T-cell (primary cell): Measurements from ENCODE around the gene YIF1B. TPM values are rescaled to one million over a fixed set of nuclear protein-coding genes. Genes with fewer than 3 reads are reported as not detected.

ENCODE experiments used
- ATAC-seq, 4 experiments: fragments of 200-7000 bp in 3 of 4; fragments of 150-1000 bp in 1 of 4; cut with Tn5 transposase; replicated peaks in 1 of 4; 1 replicate in 3 of 4; 2 replicates in 1 of 4; pipeline ENCODE4 v1.10.0; 2021; ENCODE audit warnings: moderate library complexity in 3 of 4, mild to moderate bottlenecking in 2 of 4, moderate number of reproducible peaks in 1 of 4
- CTCF ChIA-PET, 2 donors: fragments of 300-600 bp; sonication (Branson Sonifier 250); formaldehyde crosslinking; loops; one replicate each; lab custom pipeline; 2022; ENCODE audit warnings: antibody characterized with exemption in 2 of 2; lab: Charles Lee
- POLR2A ChIA-PET, 2 donors: fragments of 300-600 bp; sonication (Branson Sonifier 250); formaldehyde crosslinking; loops; one replicate each; lab custom pipeline; 2022; ENCODE audit warnings: antibody characterized with exemption in 2 of 2; lab: Charles Lee
- DNase-seq, 35 experiments: peaks; one replicate each; pipeline versions ENCODE4 v3.0.0 to v3.0.0-alpha.2; 2013 to 2023
- H3K27ac ChIP-seq: one replicate; pipeline ENCODE4 v1.5.1; 2013; ENCODE audit warnings: low read length
- H3K27me3 ChIP-seq, 2 experiments: replicated peaks in 1 of 2; 1 replicate in 1 of 2; 2 replicates in 1 of 2; pipeline versions ENCODE4 v1.6.1 to v1.7.0; 2013; ENCODE audit warnings: low read length in 1 of 2, mixed read lengths in 1 of 2; ENCODE audit not compliant: control insufficient read depth in 2 of 2, insufficient read depth in 2 of 2; ENCODE audit errors: extremely low read depth in 1 of 2
- H3K36me3 ChIP-seq, 2 donors: 1 replicate in 1 of 2; 2 replicates in 1 of 2; pipeline versions ENCODE4 v1.6.1 to v1.7.0; 2013; ENCODE audit warnings: low read length in 1 of 2; ENCODE audit not compliant: control insufficient read depth in 2 of 2, insufficient read depth in 1 of 2; ENCODE audit errors: extremely low read depth in 1 of 2
- H3K4me1 ChIP-seq, 2 experiments: 1 replicate in 1 of 2; 2 replicates in 1 of 2; pipeline versions ENCODE4 v1.6.1 to v1.7.0; 2013; ENCODE audit warnings: low read length in 2 of 2, mixed read lengths in 1 of 2; ENCODE audit not compliant: insufficient read depth in 2 of 2, control insufficient read depth in 1 of 2; ENCODE audit errors: extremely low read depth in 1 of 2
- H3K4me3 ChIP-seq, 2 donors: 1 replicate in 1 of 2; 2 replicates in 1 of 2; pipeline versions ENCODE4 v1.5.1 to v1.7.0; 2013; ENCODE audit warnings: mild to moderate bottlenecking in 2 of 2, low read length in 1 of 2, moderate library complexity in 1 of 2; ENCODE audit not compliant: control insufficient read depth in 1 of 2; ENCODE audit errors: extremely low read depth in 1 of 2
- H3K9me3 ChIP-seq: 2 replicates; pipeline ENCODE4 v1.7.0; 2013
- H3K27ac Mint-ChIP-seq, 2 donors: one replicate each; pipeline ENCODE4 v1.8.0; 2020 to 2021; ENCODE audit warnings: mild to moderate bottlenecking in 2 of 2, mixed read lengths in 2 of 2
- H3K27me3 Mint-ChIP-seq, 2 donors: one replicate each; pipeline ENCODE4 v1.8.0; 2021 to 2022; ENCODE audit warnings: mixed read lengths in 2 of 2
- H3K36me3 Mint-ChIP-seq: one replicate; pipeline ENCODE4 v1.8.0; 2021; ENCODE audit warnings: mixed read lengths
- H3K4me1 Mint-ChIP-seq, 3 donors: one replicate each; pipeline ENCODE4 v1.8.0; 2020 to 2022; ENCODE audit warnings: mixed read lengths in 3 of 3, mild to moderate bottlenecking in 1 of 3
- H3K4me3 Mint-ChIP-seq, 3 donors: one replicate each; pipeline ENCODE4 v1.8.0; 2020 to 2022; ENCODE audit warnings: mild to moderate bottlenecking in 3 of 3, mixed read lengths in 3 of 3, moderate library complexity in 3 of 3
- H3K9me3 Mint-ChIP-seq, 3 donors: one replicate each; pipeline ENCODE4 v1.8.0; 2020 to 2022; ENCODE audit warnings: mixed read lengths in 3 of 3
- WGBS: methylation state at CpG from one replicate; pipeline ENCODE4 v1.1.5; 2013; ENCODE audit warnings: missing lambda C conversion rate; ENCODE audit not compliant: insufficient coverage; 5-methylcytosine and 5-hydroxymethylcytosine counted together
- total RNA-seq, 35 experiments: library from RNA in 6 of 35; stranded (reverse) in 6 of 35; fragments of 120-200 nt in 1 of 35; gene quantifications; one replicate each; pipeline versions ENCODE4 v1.2.1 to v1.2.4 and lab custom pipeline; 2013 to 2026

The YIF1B gene
- total RNA-seq, 5 donors from 2014 or later (not counting 1 experiment from before 2014, with no cell fraction given) = 28.1 to 39.1 (median 34.1) TPM

GRCh38 chr19:38307597-38307996 lies 8.2 kb downstream of the YIF1B start:
- peaks cover 0 to 7% of the 10 kb centered on the region in 2 experiments for H3K4me1 ChIP-seq
- no peak overlapping the region for H3K4me3 Mint-ChIP-seq
- no peaks in the 10 kb centered on the region for H3K9me3 ChIP-seq
- CTCF ChIA-PET = no interaction called here
- no peak overlapping the region for H3K4me3 ChIP-seq
- no peaks in the 10 kb centered on the region for H3K27me3 Mint-ChIP-seq
- peaks cover 3 to 6% (median 3%) of the 10 kb centered on the region in 3 donors for H3K4me1 Mint-ChIP-seq
- H3K9me3 Mint-ChIP-seq = no peaks in the 10 kb centered on the region
- H3K36me3 ChIP-seq = peaks cover 17 to 20% of the 10 kb centered on the region in 2 donors
- POLR2A ChIA-PET = no interaction called here
- ATAC-seq = no peak
- H3K36me3 Mint-ChIP-seq = peaks cover 23% of the 10 kb centered on the region
- H3K27ac ChIP-seq = no peak overlapping the region
- no peaks in the 10 kb centered on the region for H3K27me3 ChIP-seq
- H3K27ac Mint-ChIP-seq = no peak overlapping the region
- 100% methylated on average over 6 of the region's 8 CpGs for WGBS
- DNase-seq = no peak

GRCh38 chr19:38307076-38307475 lies 8.7 kb downstream of the YIF1B start:
- Histone ChIP-seq H3K36me3 (peaks cover 17 to 20% of the 10 kb centered on the region in 2 donors), H3K27me3 (no peaks in the 10 kb centered on the region), H3K4me3 (no peak overlapping the region), H3K27ac (no peak overlapping the region), H3K4me1 (peaks cover 0 to 7% of the 10 kb centered on the region in 2 experiments), H3K9me3 (no peaks in the 10 kb centered on the region)
- POLR2A ChIA-PET = no interaction called here
- ATAC-seq (no peak), DNase-seq (no peak)
- Mint-ChIP-seq H3K9me3 (no peaks in the 10 kb centered on the region), H3K4me1 (peaks cover 0 to 6% (median 2%) of the 10 kb centered on the region in 3 donors), H3K4me3 (no peak overlapping the region), H3K27ac (no peak overlapping the region), H3K36me3 (peaks cover 23% of the 10 kb centered on the region), H3K27me3 (no peaks in the 10 kb centered on the region)
- WGBS = 92% methylated on average over 2 of the region's 4 CpGs
- CTCF ChIA-PET = no interaction called here

- peaks cover 0 to 7% of the 10 kb centered on the region in 2 experiments for H3K4me1 ChIP-seq
- no peak overlapping the region for H3K27ac ChIP-seq
- ChIA-PET POLR2A (no interaction called here), CTCF (no interaction called here)
- no peaks in the 10 kb centered on the region for H3K9me3 ChIP-seq
- no peak for ATAC-seq
- no peaks in the 10 kb centered on the region for H3K27me3 Mint-ChIP-seq
- no peak overlapping the region for H3K27ac Mint-ChIP-seq
- no peaks in the 10 kb centered on the region for H3K9me3 Mint-ChIP-seq
- 91% methylated on average over 1 of the region's 3 CpGs for WGBS
- H3K27me3 ChIP-seq = no peaks in the 10 kb centered on the region
- DNase-seq = no peak
- no peak overlapping the region for H3K4me3 ChIP-seq
- no peak overlapping the region for H3K4me3 Mint-ChIP-seq
- peaks cover 17 to 20% of the 10 kb centered on the region in 2 donors for H3K36me3 ChIP-seq
- peaks cover 0 to 6% (median 2%) of the 10 kb centered on the region in 3 donors for H3K4me1 Mint-ChIP-seq
- peaks cover 23% of the 10 kb centered on the region for H3K36me3 Mint-ChIP-seq
These were observed 9.5 kb downstream of the YIF1B start for GRCh38 chr19:38306236-38306635.

- Histone ChIP-seq H3K27me3 (no peaks in the 10 kb centered on the region), H3K4me3 (no peak overlapping the region), H3K36me3 (peaks cover 16 to 17% of the 10 kb centered on the region in 2 donors), H3K27ac (no peak overlapping the region), H3K4me1 (peaks cover 0 to 7% of the 10 kb centered on the region in 2 experiments), H3K9me3 (no peaks in the 10 kb centered on the region)
- no peak overlapping the region for H3K27ac Mint-ChIP-seq
- POLR2A ChIA-PET = no interaction called here
- H3K27me3 Mint-ChIP-seq = no peaks in the 10 kb centered on the region
- peaks cover 15% of the 10 kb centered on the region for H3K36me3 Mint-ChIP-seq
- no peaks in the 10 kb centered on the region for H3K4me1 Mint-ChIP-seq
- DNase-seq (no peak), ATAC-seq (no peak)
- CTCF ChIA-PET = no interaction called here
- 94% methylated on average over 28 of the region's 29 CpGs for WGBS
- H3K4me3 Mint-ChIP-seq = no peak overlapping the region
- no peaks in the 10 kb centered on the region for H3K9me3 Mint-ChIP-seq
These were observed 10.8 kb downstream of the YIF1B start for GRCh38 chr19:38304866-38305429.

GRCh38 chr19:38304352-38304865 lies 11.3 kb downstream of the YIF1B start:
- no peak overlapping the region for H3K4me3 ChIP-seq
- peaks cover 15% of the 10 kb centered on the region for H3K36me3 Mint-ChIP-seq
- no peak overlapping the region for H3K27ac Mint-ChIP-seq
- H3K27ac ChIP-seq = no peak overlapping the region
- no peaks in the 10 kb centered on the region for H3K27me3 ChIP-seq
- CTCF ChIA-PET = no interaction called here
- ATAC-seq = no peak
- H3K4me1 ChIP-seq = peaks cover 0 to 7% of the 10 kb centered on the region in 2 experiments
- H3K4me1 Mint-ChIP-seq = no peaks in the 10 kb centered on the region
- DNase-seq = no peak
- POLR2A ChIA-PET = no interaction called here
- peaks cover 16 to 17% of the 10 kb centered on the region in 2 donors for H3K36me3 ChIP-seq
- H3K9me3 ChIP-seq = no peaks in the 10 kb centered on the region
- 93% methylated on average over 19 of the region's 27 CpGs for WGBS
- H3K27me3 Mint-ChIP-seq = no peaks in the 10 kb centered on the region
- no peaks in the 10 kb centered on the region for H3K9me3 Mint-ChIP-seq
- H3K4me3 Mint-ChIP-seq = no peak overlapping the region

- WGBS = 45% methylated on average over 17 of the region's 28 CpGs
- H3K27ac Mint-ChIP-seq = no peak within 1 kb of the TSS
- H3K4me1 Mint-ChIP-seq = no peaks in the 10 kb centered on the region
- Histone ChIP-seq H3K9me3 (no peaks in the 10 kb centered on the region), H3K4me1 (peaks cover 0 to 7% of the 10 kb centered on the region in 2 experiments), H3K27me3 (no peaks in the 10 kb centered on the region), H3K27ac (no peak within 1 kb of the TSS), H3K4me3 (no peak within 1 kb of the TSS), H3K36me3 (peaks cover 16 to 17% of the 10 kb centered on the region in 2 donors)
- CTCF ChIA-PET = no interaction called here
- H3K9me3 Mint-ChIP-seq = no peaks in the 10 kb centered on the region
- no peaks in the 10 kb centered on the region for H3K27me3 Mint-ChIP-seq
- peaks cover 15% of the 10 kb centered on the region for H3K36me3 Mint-ChIP-seq
- no peak within 1 kb of the TSS for H3K4me3 Mint-ChIP-seq
- DNase-seq (no peak), ATAC-seq (no peak)
- POLR2A ChIA-PET = no interaction called here
These were observed 12.0 kb downstream of the YIF1B start, which contains the start of gene C19orf33 for GRCh38 chr19:38303517-38304351. Gene C19orf33, plus strand, starts transcription at chr19:38304251. Its CDS starts 11 bp downstream, at chr19:38304262.
